Heart right ventricle (tissue), 16 donors: ENCODE data around the gene HOMER3. TPM values are rescaled to one million over a fixed set of nuclear protein-coding genes. Genes with fewer than 3 reads are reported as not detected.

Experiments
- ATAC-seq, 8 donors: fragments of 200-7000 bp; cut with Tn5 transposase; one replicate each; pipeline ENCODE4 v1.9.1; 2020; ENCODE audit warnings: mild to moderate bottlenecking in 8 of 8, moderate library complexity in 8 of 8, moderate number of reproducible peaks in 1 of 8
- DNase-seq, 2 donors: peaks; one replicate each; pipeline ENCODE4 v3.0.0-alpha.2; 2020
- H3K27ac ChIP-seq, 10 donors: fragments of 200-600 bp; sonication (generic) in 2 of 10; one replicate each; pipeline versions ENCODE4 v1.5.0 to v1.8.0; 2020 to 2022; ENCODE audit warnings: mild to moderate bottlenecking in 3 of 10
- H3K27me3 ChIP-seq, 7 donors: fragments of 200-600 bp; one replicate each; pipeline ENCODE4 v1.8.0; 2021 to 2022; ENCODE audit warnings: mild to moderate bottlenecking in 2 of 7
- H3K36me3 ChIP-seq, 9 donors: fragments of 200-600 bp; sonication (generic) in 1 of 9; one replicate each; pipeline versions ENCODE4 v1.5.0 to v1.8.0; 2020 to 2022; ENCODE audit warnings: mild to moderate bottlenecking in 2 of 9
- H3K4me1 ChIP-seq, 9 donors: fragments of 200-600 bp; sonication (generic) in 1 of 9; one replicate each; pipeline versions ENCODE4 v1.5.0 to v1.8.0; 2020 to 2022; ENCODE audit warnings: mild to moderate bottlenecking in 4 of 9
- H3K4me3 ChIP-seq, 10 donors: fragments of 200-600 bp; sonication (generic) in 2 of 10; one replicate each; pipeline versions ENCODE4 v1.5.0 to v1.8.0; 2020 to 2022; ENCODE audit warnings: mild to moderate bottlenecking in 7 of 10, moderate library complexity in 2 of 10
- H3K9me3 ChIP-seq, 11 donors: fragments of 200-600 bp in 10 of 11; sonication (generic) in 2 of 11; one replicate each; pipeline versions ENCODE4 v1.5.0 to v1.8.0; 2013 to 2022; ENCODE audit warnings: mild to moderate bottlenecking in 2 of 11, control low read depth in 1 of 11, moderate library complexity in 1 of 11
- CTCF ChIP-seq, 9 donors: fragments of 200-600 bp; sonication (generic) in 2 of 9; IDR thresholded peaks; one replicate each; pipeline versions ENCODE4 v1.5.0 to v1.8.0; 2021 to 2022; ENCODE audit warnings: antibody characterized with exemption in 9 of 9, mild to moderate bottlenecking in 5 of 9, moderate library complexity in 1 of 9
- WGBS, 2 donors: extraction: QIAGEN DNeasy Blood & Tissue Kit; methylation state at CpG; one replicate each; pipeline ENCODE4 v1.1.7; 2013; ENCODE audit warnings: inconsistent platforms in 1 of 2; 5-methylcytosine and 5-hydroxymethylcytosine counted together
- intact Hi-C, 10 donors: fragments of 100-400 bp; cut with DNase I; formaldehyde crosslinking; loops; one replicate each; pipeline versions ENCODE4 v1.11.1 to v1.14.2; 2022
- polyA plus RNA-seq, 2 donors: library from polyadenylated mRNA; stranded (reverse); fragments of 200-250 nt; gene quantifications; one replicate each; pipeline ENCODE4 v1.2.3, GENCODE V29; 2013
- total RNA-seq, 10 donors: library from RNA; stranded (reverse); fragmentation: NEBNext Ultra II Directional in 3 of 10; extraction: Animal tissue kit (Norgen Biotek cat#: 25700) in 3 of 10; gene quantifications; one replicate each; pipeline versions ENCODE4 v1.2.1 to v1.2.4, GENCODE V29; 2021 to 2023
- donor health status: Arrhythmogenic right ventricular cardiomyopathy.
- donor health status: ischemic (EF 13 %, LVEDD 7.1; RV severe dilation, severe dysfunction).
- donor health status: healthy with polysubstance abuse.
- donor health status: DM: no; HTN: yes; CAD: no.
- donor health status: DM: no; HTN: no; CAD: no.
- donor health status: ischemic (EF 25% LVEDD 6.9; RV normal size, moderate dysfunction).
- donor health status: ischemic (EF 25% LVEDD 5.7; RV mildly dilated, moderate dysfunction).
- donor health status: healthy.
- donor health status: DM: yes; HTN: yes; CAD: no.
- donor health status: Ischemic cardiomyopathy.
- donor health status: ischemic (EF 35%, LVEDD 5.7; RV mildly dilated, moderate dysfunction).
- donor health status: nonischemic (EF 11% LVEDD 7.7; RV severe dilation, severe dysfunction).
- donor health status: DM: yes; HTN: yes; CAD: no.
- donor health status: PGD.
- donor health status: ischemic (EF 29% LVEDD 5.4; RV normal size, mild dysfunction).
- donor health status: nonischemic (EF 23%, LVEDD 6.1; RV moderate dilation, normal function).

The HOMER3 gene
- total and polyA plus RNA-seq, 12 donors: 10.4 to 24.8 (median 14.8) TPM

- peaks cover 0 to 18% (median 9%) of the 10 kb centered on the region in 7 donors for H3K27me3 ChIP-seq
- peaks cover 3 to 19% (median 11%) of the 10 kb centered on the region in 9 donors for H3K4me1 ChIP-seq
- H3K9me3 ChIP-seq: no peaks in the 10 kb centered on the region
- no peak for TF ChIP-seq CTCF (IDR thresholded peaks at IDR 0.05)
- no peaks in the 10 kb centered on the region for H3K36me3 ChIP-seq
- no peak for DNase-seq
- WGBS, 2 donors: 83% methylated on average over 10 of the region's 10 CpGs
- no peak overlapping the region for H3K4me3 ChIP-seq
- ATAC-seq: no peak
- intact Hi-C loops: loop anchor here in 1 of 10 donors (10.0 kb wide), 1 partner anchor 95 kb away; no protein-coding TSS in a partner anchor
- no peak overlapping the region for H3K27ac ChIP-seq
These were observed 50.9 kb downstream of the HOMER3 start for GRCh38 chr19:18889949-18890745.

DNA sequence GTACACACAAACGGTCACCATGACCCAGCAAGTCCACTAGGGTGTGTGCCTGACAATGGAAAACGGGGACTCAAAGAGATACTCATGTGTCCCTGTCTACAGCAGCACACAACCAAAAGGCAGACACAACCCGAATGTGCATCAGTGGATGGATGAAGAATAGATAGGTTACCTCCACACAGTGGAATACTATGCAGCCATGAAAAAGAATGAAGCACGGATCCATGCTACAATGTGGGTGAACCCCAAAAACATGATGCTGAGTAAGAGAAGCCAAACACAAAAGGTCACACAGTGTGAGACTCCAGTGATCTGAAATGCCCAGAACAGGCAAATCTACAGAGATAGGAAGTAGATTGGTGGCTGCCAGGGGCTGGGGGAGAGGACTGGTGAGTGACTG, 54.0 kb downstream of the HOMER3 start:
- ATAC-seq: no peak
- 94 to 95% methylated on average over 4 of the region's 4 CpGs for WGBS, 2 donors
- Histone ChIP-seq H3K27me3 (no peaks in the 10 kb centered on the region), H3K36me3 (no peaks in the 10 kb centered on the region), H3K9me3 (no peaks in the 10 kb centered on the region), H3K4me3 (no peak overlapping the region), H3K4me1 (no peaks in the 10 kb centered on the region), H3K27ac (no peak overlapping the region)
- DNase-seq: no peak
- intact Hi-C loops: no loop called here
- no peak for TF ChIP-seq CTCF (IDR thresholded peaks at IDR 0.05)

DNA sequence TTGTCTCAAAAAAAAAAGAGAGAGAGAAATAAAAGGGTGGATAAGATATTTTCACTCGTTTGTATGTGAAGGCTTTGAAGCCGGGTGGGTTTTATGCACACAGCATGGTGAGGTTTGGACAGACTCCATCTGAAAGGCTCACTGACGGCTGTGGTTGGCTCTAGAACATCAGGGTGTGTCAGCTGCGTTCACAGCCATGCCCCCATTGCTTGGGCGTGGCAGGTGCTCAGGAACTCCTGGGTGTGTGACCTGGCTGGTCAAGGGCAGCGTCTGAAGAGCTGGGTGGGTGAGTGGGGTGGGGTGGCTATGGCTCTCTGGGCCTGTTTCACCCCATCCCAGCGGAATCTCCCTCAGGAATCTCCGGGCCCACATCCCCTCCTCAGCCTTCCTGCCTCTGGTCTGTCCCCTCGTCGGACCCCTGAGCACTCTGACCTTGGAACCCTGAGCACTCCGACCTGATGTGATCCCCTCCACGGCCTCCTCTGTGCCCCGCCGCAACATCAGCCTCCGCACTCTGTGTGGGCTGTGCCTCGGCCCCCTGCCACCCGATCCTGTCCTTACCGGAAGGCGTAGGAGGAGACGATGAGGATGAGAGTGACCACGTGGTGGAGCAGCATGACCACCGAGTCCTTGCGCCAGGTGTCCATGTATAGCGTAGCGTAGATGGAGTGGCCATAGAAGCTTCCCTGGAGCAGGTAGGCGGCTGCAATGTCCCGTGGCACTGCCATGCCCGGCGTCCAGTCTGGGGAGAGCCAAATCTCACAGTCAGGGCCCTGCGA, 57.3 kb downstream of the HOMER3 start:
- WGBS, 2 donors: 79 to 87% methylated on average over 30 of the region's 30 CpGs
- ATAC-seq (peak in 1 of 8 donors; percentile 17), DNase-seq (no peak)
- intact Hi-C loops: no loop called here
- H3K4me1 ChIP-seq: no peaks in the 10 kb centered on the region
- H3K36me3 ChIP-seq: no peaks in the 10 kb centered on the region
- H3K27me3 ChIP-seq: no peaks in the 10 kb centered on the region
- no peak overlapping the region for H3K27ac ChIP-seq
- no peak for TF ChIP-seq CTCF (IDR thresholded peaks at IDR 0.05)
- H3K4me3 ChIP-seq: no peak overlapping the region
- no peaks in the 10 kb centered on the region for H3K9me3 ChIP-seq

DNA sequence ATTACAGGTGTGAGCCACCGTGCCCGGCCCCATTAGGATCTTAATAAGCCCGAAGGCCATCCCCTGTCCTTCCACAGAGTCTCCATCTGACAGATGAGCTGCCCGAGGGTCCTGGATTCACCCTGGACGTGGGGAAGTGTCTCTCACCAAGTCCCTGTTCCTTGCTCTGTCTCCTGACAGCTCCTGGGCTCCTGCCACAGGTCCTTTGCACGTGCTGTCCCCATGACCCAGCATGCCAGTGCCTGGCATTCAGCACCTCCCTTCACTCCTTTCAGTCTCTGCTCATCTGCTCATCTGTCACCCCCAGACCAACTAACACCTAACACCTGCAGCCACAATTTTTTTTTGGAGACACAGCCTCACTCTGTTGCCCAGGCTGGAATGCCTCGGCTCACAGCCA, 59.5 kb downstream of the HOMER3 start:
- no peak overlapping the region for H3K4me3 ChIP-seq
- WGBS, 2 donors: 90 to 95% methylated on average over 7 of the region's 7 CpGs
- no peak for TF ChIP-seq CTCF (IDR thresholded peaks at IDR 0.05)
- no peak overlapping the region for H3K27ac ChIP-seq
- H3K27me3 ChIP-seq: no peaks in the 10 kb centered on the region
- ATAC-seq: no peak
- H3K36me3 ChIP-seq: peaks cover 0 to 4% (median 0%) of the 10 kb centered on the region in 9 donors
- intact Hi-C loops: no loop called here
- H3K4me1 ChIP-seq: no peaks in the 10 kb centered on the region
- DNase-seq: no peak
- peaks cover 0 to 10% (median 0%) of the 10 kb centered on the region in 11 donors for H3K9me3 ChIP-seq
